ENCODE measurements around the gene ARHGEF2.

ARHGEF2 gene

DNA sequence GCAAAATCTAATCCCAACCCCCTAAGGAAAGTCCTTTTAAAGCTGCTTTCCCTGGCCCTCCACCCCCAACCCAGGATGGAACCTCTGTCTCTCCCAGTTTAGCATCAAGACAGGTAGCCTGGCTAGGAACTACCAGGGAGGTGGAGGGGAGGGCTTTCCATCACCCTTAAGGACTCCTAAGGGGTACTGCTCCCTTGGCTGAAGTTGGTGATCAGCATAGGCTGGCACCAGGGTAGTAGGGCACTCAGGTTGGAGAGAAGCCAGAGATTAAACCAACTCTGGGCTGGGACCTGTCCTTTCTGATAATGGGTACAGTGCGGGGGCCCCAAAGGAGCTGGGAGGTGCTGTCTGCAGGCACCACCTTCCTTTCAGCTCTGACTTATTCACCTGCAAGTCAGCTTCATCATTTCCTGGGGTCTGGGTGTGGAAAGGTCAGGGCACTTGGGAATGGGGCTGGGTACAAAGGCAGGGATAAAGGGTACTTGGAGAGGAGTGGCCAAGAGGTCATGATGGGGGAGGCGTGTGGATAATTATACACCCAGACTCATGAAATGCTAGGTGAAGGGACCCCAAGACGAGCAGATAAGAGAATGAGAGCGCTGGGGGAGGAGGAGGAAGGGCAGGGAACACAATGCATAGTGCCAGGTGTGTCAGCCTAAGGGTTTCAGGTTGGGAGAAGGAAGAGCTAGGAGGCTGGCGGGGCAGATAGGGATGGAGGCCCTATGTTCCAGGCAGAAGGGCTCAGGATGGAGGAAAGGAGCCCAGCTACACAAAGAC is 1.2 kb downstream of the ARHGEF2 start:
- TF ChIP-seq, protein P1, sequence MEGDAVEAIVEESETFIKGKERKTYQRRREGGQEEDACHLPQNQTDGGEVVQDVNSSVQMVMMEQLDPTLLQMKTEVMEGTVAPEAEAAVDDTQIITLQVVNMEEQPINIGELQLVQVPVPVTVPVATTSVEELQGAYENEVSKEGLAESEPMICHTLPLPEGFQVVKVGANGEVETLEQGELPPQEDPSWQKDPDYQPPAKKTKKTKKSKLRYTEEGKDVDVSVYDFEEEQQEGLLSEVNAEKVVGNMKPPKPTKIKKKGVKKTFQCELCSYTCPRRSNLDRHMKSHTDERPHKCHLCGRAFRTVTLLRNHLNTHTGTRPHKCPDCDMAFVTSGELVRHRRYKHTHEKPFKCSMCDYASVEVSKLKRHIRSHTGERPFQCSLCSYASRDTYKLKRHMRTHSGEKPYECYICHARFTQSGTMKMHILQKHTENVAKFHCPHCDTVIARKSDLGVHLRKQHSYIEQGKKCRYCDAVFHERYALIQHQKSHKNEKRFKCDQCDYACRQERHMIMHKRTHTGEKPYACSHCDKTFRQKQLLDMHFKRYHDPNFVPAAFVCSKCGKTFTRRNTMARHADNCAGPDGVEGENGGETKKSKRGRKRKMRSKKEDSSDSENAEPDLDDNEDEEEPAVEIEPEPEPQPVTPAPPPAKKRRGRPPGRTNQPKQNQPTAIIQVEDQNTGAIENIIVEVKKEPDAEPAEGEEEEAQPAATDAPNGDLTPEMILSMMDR (IDR thresholded peaks at IDR 0.05; ENCODE audit: low read depth, low read length, missing control alignments): no peak
- no peak for DNase-seq (ENCODE audit: low read depth)
- peak overlapping the region; percentile 88 for H3K4me3 ChIP-seq (ENCODE audit: low read depth, low read length)

DNA sequence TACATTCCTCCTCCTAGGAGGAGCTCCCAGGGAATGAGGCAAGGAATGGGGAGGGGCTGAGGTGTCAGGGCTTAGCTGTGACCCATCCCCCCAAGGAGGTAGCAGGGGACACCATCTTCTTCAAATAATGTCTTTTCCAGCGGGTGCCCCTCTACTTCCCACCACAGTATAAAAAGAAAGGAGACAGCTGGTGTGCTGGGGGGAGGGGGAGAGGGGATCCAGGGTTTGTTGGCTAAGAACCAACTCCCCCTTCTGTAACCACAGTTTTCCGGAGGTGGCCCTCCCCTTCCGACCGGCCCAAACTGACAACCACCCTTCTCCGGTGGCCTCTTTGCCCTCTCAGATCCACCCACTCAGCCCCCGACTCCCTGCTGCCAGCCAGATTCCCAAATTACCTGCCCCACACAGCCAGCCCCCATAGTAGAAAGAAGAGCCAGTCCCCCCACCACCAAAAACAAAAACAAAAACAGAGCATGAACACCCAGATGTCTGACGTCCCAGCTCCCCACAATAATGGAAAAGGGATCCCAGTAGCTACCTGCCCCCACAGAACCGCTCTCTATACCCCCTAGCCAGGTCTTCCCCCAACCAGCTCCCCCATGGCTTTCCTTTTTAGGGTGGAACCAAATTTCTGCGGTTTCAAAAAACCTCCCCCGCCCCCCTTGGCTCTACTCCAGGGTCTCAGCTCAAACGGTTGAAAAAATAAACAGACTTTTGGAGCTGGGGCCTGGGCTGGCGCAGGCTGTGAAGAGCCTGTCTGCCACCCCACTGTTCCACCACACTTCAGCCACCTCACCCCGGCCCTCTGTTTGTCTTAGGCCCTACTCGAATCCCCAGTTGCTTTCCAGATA is 2.1 kb downstream of the ARHGEF2 start:
- DNase-seq (ENCODE audit: low read depth): no peak
- peak overlapping the region; percentile 88 for H3K4me3 ChIP-seq (ENCODE audit: low read depth, low read length)
- TF ChIP-seq, protein P1 (IDR thresholded peaks at IDR 0.05; ENCODE audit: low read depth, low read length, missing control alignments): no peak

DNA sequence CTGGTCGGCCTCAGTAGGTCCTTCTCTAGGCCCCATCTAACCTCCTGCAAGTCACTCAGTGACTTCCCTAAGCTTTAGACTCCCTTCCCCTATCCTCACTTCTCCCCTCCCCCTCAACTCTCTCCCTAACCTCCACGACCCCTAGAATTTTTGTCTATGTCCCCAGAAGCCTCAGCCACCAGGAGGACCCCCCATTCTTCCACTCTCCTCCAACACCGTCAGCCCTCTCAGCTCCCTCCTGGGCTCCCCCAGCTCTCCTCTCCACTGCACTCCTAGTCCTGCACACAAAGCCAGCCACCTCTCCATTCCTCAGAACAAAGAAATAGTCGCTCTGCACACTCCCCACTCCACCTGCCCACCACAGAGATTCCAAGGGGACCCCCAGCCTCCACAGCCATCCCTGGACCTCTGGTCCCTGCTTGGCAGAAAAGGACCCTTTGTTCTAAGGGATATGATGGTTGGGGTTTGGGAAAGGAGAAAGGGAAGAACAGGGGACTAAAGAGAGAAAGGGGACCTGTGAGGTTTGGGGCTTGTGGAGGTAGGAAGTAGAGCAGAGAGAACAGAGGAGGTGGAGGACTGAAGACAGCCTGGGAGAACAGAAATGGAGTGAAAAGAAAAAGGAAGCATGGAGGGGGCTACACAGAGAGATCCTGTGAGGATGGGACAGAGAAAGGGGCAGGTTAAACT is 2.8 kb downstream of the ARHGEF2 start:
- DNase-seq (ENCODE audit: low read depth): no peak
- H3K4me3 ChIP-seq (ENCODE audit: low read depth, low read length): peak overlapping the region; percentile 88
- TF ChIP-seq, protein P1 (IDR thresholded peaks at IDR 0.05; ENCODE audit: low read depth, low read length, missing control alignments): no peak

DNA sequence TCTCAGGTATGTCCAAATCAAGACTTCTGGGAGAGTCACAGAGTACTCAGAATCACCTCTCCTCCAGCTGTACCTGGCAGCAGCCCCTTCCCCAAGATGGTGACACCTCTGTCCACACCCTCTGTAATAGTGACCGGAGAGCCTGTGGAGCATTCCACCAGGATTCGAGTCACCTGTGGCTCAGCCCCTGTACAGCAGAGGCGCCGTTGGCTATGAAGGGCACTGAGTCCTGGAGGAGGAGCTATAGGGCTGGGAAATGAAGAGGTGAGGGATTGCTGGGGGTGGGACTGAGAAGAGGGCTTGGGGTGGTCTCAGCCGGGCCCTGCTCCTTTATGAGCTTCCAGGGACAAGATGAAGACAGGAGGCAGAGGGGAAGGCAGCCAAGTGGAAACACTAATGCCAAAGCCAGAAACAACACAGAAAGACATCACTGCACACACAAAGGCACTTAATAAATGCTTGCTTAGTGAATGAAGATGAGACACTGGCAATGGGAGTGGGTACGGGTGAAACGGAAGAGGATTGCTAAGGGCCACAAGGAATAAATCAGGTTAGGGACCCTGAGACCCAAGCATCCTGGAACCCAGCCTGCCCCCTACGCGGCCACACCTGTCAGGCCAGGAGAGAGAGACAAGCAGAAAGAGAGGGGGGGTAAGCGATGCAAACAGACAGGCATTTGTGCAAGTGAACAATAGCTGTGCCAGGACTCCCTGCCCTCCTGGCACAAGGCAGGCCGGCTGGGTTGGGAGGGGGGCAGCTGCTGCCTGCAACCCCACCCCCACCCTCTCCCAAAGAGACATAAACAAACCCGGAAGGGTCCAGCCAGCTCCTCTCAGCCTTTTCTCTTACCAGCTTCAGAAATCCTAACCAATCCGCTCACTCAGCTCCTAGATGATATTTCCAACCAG is 3.9 kb downstream of the ARHGEF2 start:
- no peak for DNase-seq (ENCODE audit: low read depth)
- TF ChIP-seq, protein P1 (IDR thresholded peaks at IDR 0.05; ENCODE audit: low read depth, low read length, missing control alignments): no peak
- peak overlapping the region; percentile 88 for H3K4me3 ChIP-seq (ENCODE audit: low read depth, low read length)

DNA sequence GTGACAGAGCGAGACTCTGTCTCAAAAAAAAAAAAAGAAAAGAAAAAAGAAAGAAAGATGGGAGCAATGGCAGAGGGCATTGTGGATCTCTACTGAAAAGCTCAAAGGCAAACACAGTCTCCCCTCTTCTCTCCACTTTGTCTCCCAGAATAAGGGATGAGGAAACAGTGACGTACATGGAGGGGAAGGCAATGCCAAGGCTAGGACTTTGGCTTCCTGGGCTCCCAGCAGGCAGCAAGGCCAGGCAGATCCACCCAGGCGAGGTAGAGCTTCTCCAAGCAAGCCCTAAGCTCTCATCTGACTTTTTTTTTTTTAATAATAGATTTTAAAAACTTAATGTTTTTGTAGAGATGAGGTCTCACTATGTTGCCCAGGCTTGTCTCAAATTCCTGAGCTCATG is 4.6 kb downstream of the ARHGEF2 start:
- no peak for DNase-seq (ENCODE audit: low read depth)
- no peak overlapping the region for H3K4me3 ChIP-seq (ENCODE audit: low read depth, low read length)
- TF ChIP-seq, protein P1 (IDR thresholded peaks at IDR 0.05; ENCODE audit: low read depth, low read length, missing control alignments): no peak
